K562 (cell line): Measurements from ENCODE around the gene TMEM43. TPM values are rescaled to one million over a fixed set of nuclear protein-coding genes. Genes with fewer than 3 reads are reported as not detected.
A peak's percentile ranks its signal among the peaks of the same experiment; 100 is the strongest.

Experiments used
- ATAC-seq: fragments of 200-7000 bp; cut with Tn5 transposase; 3 replicates; pipeline ENCODE4 v1.9.1; 2020; ENCODE audit warnings: moderate library complexity
- BruUV-seq: library from RNA; stranded (reverse); fragments of 400-500 nt; replicated peaks from 2 replicates; lab custom pipeline; 2021; lab: Mats Ljungman, UMichigan
- CTCF ChIA-PET: fragments of 300-600 bp; formaldehyde crosslinking; extraction: SDS; loops from one replicate; lab custom pipeline; 2021; ENCODE audit warnings: low intra/inter-chr PET ratio; lab: Yijun Ruan, JAX
- POLR2A ChIA-PET: fragments of 300-600, 350-650 bp; sonication (Branson Sonifier 250); formaldehyde crosslinking; extraction: SDS; loops from one replicate; lab custom pipeline; 2021; ENCODE audit warnings: antibody characterized with exemption, inconsistent platforms; lab: Yijun Ruan, JAX
- DNase-seq, 4 experiments: peaks; one replicate each; pipeline versions ENCODE4 v3.0.0 to v3.0.0-alpha.2; 2011 to 2018; ENCODE audit warnings: low spot score in 3 of 4, mixed read lengths in 3 of 4; ENCODE audit errors: extremely low read depth in 1 of 4
- FAIRE-seq: peaks from 2 replicates; lab custom pipeline; 2011; peaks lifted over from hg19 to GRCh38; lab: Jason Lieb, UNC
- H2AFZ ChIP-seq: 2 replicates; pipeline ENCODE4 v1.6.0; 2011; ENCODE audit warnings: low read depth, low read length, control low read depth, inconsistent platforms
- H3K27ac ChIP-seq: fragments of 200-600 bp; 3 replicates; pipeline ENCODE4 v1.8.0; 2011; ENCODE audit warnings: low read depth, mild to moderate bottlenecking, control low read depth, inconsistent platforms, low read length, moderate library complexity, mixed read lengths; ENCODE audit errors: extremely low read depth
- H3K27me3 ChIP-seq, 2 experiments: fragments of 300-600 bp in 1 of 2; 2 replicates in 1 of 2; 3 replicates in 1 of 2; pipeline versions ENCODE4 v1.6.0 to v1.8.0; 2011; ENCODE audit warnings: inconsistent platforms in 2 of 2, low read length in 2 of 2, mild to moderate bottlenecking in 1 of 2, mixed read lengths in 1 of 2, moderate library complexity in 1 of 2; ENCODE audit not compliant: control insufficient read depth in 2 of 2, insufficient read depth in 2 of 2
- H3K36me3 ChIP-seq: fragments of 300-600 bp; 3 replicates; pipeline ENCODE4 v1.8.0; 2011; ENCODE audit warnings: mild to moderate bottlenecking, low read length, inconsistent platforms; ENCODE audit not compliant: control insufficient read depth, insufficient read depth
- H3K4me1 ChIP-seq, 2 experiments: fragments of 200-600 bp in 1 of 2; replicated peaks in 1 of 2; 2 replicates in 1 of 2; 3 replicates in 1 of 2; pipeline versions ENCODE4 v1.5.1 to v1.8.0; 2011; ENCODE audit warnings: inconsistent platforms in 2 of 2, low read length in 2 of 2, mild to moderate bottlenecking in 1 of 2, mixed read lengths in 1 of 2, moderate library complexity in 1 of 2; ENCODE audit not compliant: control insufficient read depth in 2 of 2, insufficient read depth in 2 of 2
- H3K4me2 ChIP-seq: 2 replicates; pipeline ENCODE4 v1.6.1; 2011; ENCODE audit warnings: low read length, control low read depth, inconsistent platforms, mixed read lengths; ENCODE audit not compliant: insufficient read depth
- H3K4me3 ChIP-seq: fragments of 200-600 bp; sonication (generic), shearing (Covaris generic); 2 replicates; pipeline ENCODE4 v1.5.1; 2016; ENCODE audit warnings: control low read depth, inconsistent platforms
- H3K79me2 ChIP-seq: fragments of 200-600 bp; 3 replicates; pipeline ENCODE4 v1.8.0; 2011; ENCODE audit warnings: low read length, inconsistent platforms; ENCODE audit not compliant: control insufficient read depth, insufficient read depth
- H3K9ac ChIP-seq, 2 experiments: 2 replicates each; pipeline versions ENCODE4 v1.6.0 to v1.6.1; 2011; ENCODE audit warnings: low read depth in 2 of 2, low read length in 2 of 2, control low read depth in 1 of 2, inconsistent platforms in 1 of 2, mild to moderate bottlenecking in 1 of 2, mixed read lengths in 1 of 2; ENCODE audit not compliant: insufficient read depth in 1 of 2
- H3K9me1 ChIP-seq: one replicate; pipeline ENCODE4 v1.6.0; 2011; ENCODE audit warnings: inconsistent platforms, mild to moderate bottlenecking, low read length, moderate library complexity; ENCODE audit not compliant: control insufficient read depth, insufficient read depth
- H3K9me3 ChIP-seq: replicated peaks from 2 replicates; pipeline ENCODE4 v1.5.1; 2011; ENCODE audit warnings: low read depth, low read length, inconsistent platforms; ENCODE audit not compliant: control insufficient read depth, insufficient read depth
- H4K20me1 ChIP-seq: replicated peaks from 2 replicates; pipeline ENCODE4 v1.6.1; 2011; ENCODE audit warnings: low read length, inconsistent platforms, mixed read lengths; ENCODE audit not compliant: control insufficient read depth, insufficient read depth
- KAT7 ChIP-seq: sonication (generic); formaldehyde crosslinking; IDR thresholded peaks from 2 replicates; pipeline ENCODE4 v1.8.0; 2022; ENCODE audit warnings: missing genetic modification reagents, mild to moderate bottlenecking, borderline replicate concordance
- RNF219 ChIP-seq: fragments of 250-450 bp; sonication (Bioruptor Pico); IDR thresholded peaks from 2 replicates; pipeline ENCODE4 v1.5.0; 2022; ENCODE audit warnings: mild to moderate bottlenecking
- WGBS: fragments of 100-300 bp; shearing (Covaris generic); methylation state at CpG from one replicate; pipeline ENCODE4 v1.1.6; 2016; ENCODE audit warnings: low coverage, mixed read lengths; ENCODE audit not compliant: insufficient coverage; ENCODE audit errors: missing lambda C conversion rate; 5-methylcytosine and 5-hydroxymethylcytosine counted together
- in situ Hi-C: fragments of 300-500 bp; cut with MboI; formaldehyde crosslinking; loops from 4 replicates; pipeline ENCODE4 v1.15.0; 2018; ENCODE audit warnings: inconsistent platforms, mixed read lengths
- intact Hi-C: fragments of 100-400 bp; cut with micrococcal nuclease; formaldehyde crosslinking; loops from 2 replicates; pipeline ENCODE4 v1.14.2; 2022
- polyA plus RNA-seq, 8 experiments: library from polyadenylated mRNA; depleted of rRNA in 4 of 8; stranded (reverse) in 5 of 8; unstranded in 3 of 8; fragments of >200 nt; fragmentation: Nextera tagmentation in 2 of 8; fragmentation: Illumina TruSeq in 1 of 8; extraction: Ambion mirVana in 2 of 8; extraction: Trizol in 1 of 8; gene quantifications; 2 replicates each; pipeline versions ENCODE4 v1.2.1 to v1.2.3, GENCODE V29; 2011 to 2014; ENCODE audit warnings: inconsistent platforms in 1 of 8, missing spikeins in 1 of 8
- total RNA-seq, 7 experiments: library from RNA; depleted of rRNA in 6 of 7; stranded (reverse); fragments of >200 nt in 6 of 7; fragmentation: Illumina TruSeq in 2 of 7; extraction: Trizol in 2 of 7; gene quantifications; 2 replicates each; pipeline versions ENCODE4 v1.2.1 to v1.2.3, GENCODE V29; 2011 to 2021; ENCODE audit warnings: low replicate concordance in 1 of 7

Gene TMEM43
- total and polyA plus RNA-seq, 9 of the 15 experiments (the other 6 are each of a cell fraction or from before 2014, with no cell fraction given) = 16.7 to 46.1 (median 35.7) TPM

- H3K4me3 ChIP-seq = peak overlapping the region; percentile 65
- no peaks in the 10 kb centered on the region for H3K27me3 ChIP-seq
- FAIRE-seq (no peak), ATAC-seq (no peak), DNase-seq (no peak)
- TF ChIP-seq KAT7 (CRISPR knock-in tag) (0 out of 2 replicates have a peak, but pooled peaks have one; percentile 45), RNF219 (CRISPR knock-in tag) (no peak)
- WGBS = 44% methylated on average over 1 of the region's 1 CpG
- in situ Hi-C loops (no loop called here), intact Hi-C loops (loop anchor here (5.0 kb wide), 1 partner anchor 282 kb away; no protein-coding TSS in a partner anchor)
- H3K9me1 ChIP-seq = no peaks in the 10 kb centered on the region
- peak overlapping the region in 1 of 2 experiments; percentile 97; a peak in 2 of 4 replicates for H3K9ac ChIP-seq
- H3K27ac ChIP-seq = peak overlapping the region; percentile 89; the same call in 2 of the 3 replicates
- H3K4me2 ChIP-seq = peak overlapping the region; percentile 94
- H2AFZ ChIP-seq = no peak overlapping the region
- H3K36me3 ChIP-seq = peaks cover 41% of the 10 kb centered on the region
- H3K4me1 ChIP-seq = peaks cover 13 to 38% of the 10 kb centered on the region in 2 experiments
- BruUV-seq = no TSS peak
- ChIA-PET POLR2A (interaction anchor here (0.7 to 3.5 kb wide), 14 partner anchors 9 to 284 kb away, joined by 3 to 28 read pairs (median 7); no protein-coding TSS in a partner anchor), CTCF (no interaction called here)
- H3K9me3 ChIP-seq = no peaks in the 10 kb centered on the region
- no peaks in the 10 kb centered on the region for H4K20me1 ChIP-seq
- H3K79me2 ChIP-seq = peaks cover 88% of the 10 kb centered on the region
Observed at GRCh38 chr3:14179795-14180194, 54.9 kb downstream of the TMEM43 start.
